BE2C (cell line): Measurements from ENCODE around the gene PSMA3.

Experiments used
- DNase-seq: peaks from one replicate; pipeline ENCODE4 v3.0.0-alpha.2; 2020
- H3K27me3 ChIP-seq: fragments of 250-450 bp; sonication (Bioruptor Pico); 2 replicates; pipeline ENCODE4 v1.5.1; 2020; ENCODE audit warnings: mild to moderate bottlenecking
- H3K36me3 ChIP-seq: fragments of 250-450 bp; sonication (Bioruptor Pico); 2 replicates; pipeline ENCODE4 v1.5.1; 2020; ENCODE audit warnings: mild to moderate bottlenecking
- H3K4me1 ChIP-seq: fragments of 250-450 bp; sonication (Bioruptor Pico); 2 replicates; pipeline ENCODE4 v1.5.1; 2020
- H3K4me3 ChIP-seq: 2 replicates; pipeline ENCODE4 v1.5.1; 2011; ENCODE audit warnings: low read depth, low read length
- H3K9me3 ChIP-seq: fragments of 250-450 bp; sonication (Bioruptor Pico); 2 replicates; pipeline ENCODE4 v1.5.1; 2020
- TF ChIP-seq, protein P1 (sequence below): IDR thresholded peaks from 2 replicates; pipeline ENCODE4 v1.5.1; 2012; ENCODE audit warnings: mild to moderate bottlenecking, low read depth, low read length

Gene PSMA3

DNA sequence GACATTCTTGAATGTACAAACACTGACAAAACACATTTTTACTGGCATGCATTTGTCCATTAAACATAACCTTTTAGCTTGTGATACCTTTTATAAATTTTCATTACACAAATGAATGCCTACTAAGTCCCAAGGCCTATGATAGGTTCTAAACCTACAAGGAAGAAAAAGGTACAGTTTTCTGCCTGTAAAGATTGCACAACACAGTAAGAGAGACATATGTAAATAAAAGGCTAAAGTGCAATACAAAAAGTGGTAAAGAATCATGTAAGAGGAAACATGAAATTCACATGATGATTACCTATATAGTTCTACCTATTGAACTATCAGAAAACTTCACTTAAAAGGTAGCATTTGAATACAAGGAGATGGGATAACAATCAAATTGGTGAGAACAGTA lies 39.1 kb downstream of the PSMA3 start:
- H3K9me3 ChIP-seq = no peaks in the 10 kb centered on the region
- DNase-seq = no peak
- peaks cover 64% of the 10 kb centered on the region for H3K36me3 ChIP-seq
- no peak overlapping the region for H3K4me3 ChIP-seq
- TF ChIP-seq, protein P1, sequence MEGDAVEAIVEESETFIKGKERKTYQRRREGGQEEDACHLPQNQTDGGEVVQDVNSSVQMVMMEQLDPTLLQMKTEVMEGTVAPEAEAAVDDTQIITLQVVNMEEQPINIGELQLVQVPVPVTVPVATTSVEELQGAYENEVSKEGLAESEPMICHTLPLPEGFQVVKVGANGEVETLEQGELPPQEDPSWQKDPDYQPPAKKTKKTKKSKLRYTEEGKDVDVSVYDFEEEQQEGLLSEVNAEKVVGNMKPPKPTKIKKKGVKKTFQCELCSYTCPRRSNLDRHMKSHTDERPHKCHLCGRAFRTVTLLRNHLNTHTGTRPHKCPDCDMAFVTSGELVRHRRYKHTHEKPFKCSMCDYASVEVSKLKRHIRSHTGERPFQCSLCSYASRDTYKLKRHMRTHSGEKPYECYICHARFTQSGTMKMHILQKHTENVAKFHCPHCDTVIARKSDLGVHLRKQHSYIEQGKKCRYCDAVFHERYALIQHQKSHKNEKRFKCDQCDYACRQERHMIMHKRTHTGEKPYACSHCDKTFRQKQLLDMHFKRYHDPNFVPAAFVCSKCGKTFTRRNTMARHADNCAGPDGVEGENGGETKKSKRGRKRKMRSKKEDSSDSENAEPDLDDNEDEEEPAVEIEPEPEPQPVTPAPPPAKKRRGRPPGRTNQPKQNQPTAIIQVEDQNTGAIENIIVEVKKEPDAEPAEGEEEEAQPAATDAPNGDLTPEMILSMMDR = no peak
- no peaks in the 10 kb centered on the region for H3K27me3 ChIP-seq
- peaks cover 8% of the 10 kb centered on the region for H3K4me1 ChIP-seq

DNA sequence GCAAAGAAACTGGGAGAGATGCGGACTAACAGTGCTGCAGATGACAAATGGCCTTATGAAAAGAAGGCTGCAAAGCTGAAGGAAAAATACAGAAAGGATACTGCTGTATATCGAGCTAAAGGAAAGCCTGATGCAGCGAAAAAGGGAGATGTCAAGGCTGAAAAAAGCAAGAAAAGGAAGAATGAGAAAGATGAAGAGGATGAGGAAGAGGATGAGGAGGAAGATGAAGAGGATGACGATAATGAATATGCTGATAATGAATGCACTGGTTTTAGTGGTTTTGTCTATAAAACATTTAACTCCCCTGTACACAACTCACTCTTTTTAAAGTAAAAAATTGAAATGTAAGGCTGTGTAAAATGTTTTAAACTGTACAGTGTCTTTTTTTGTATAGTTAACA lies 40.5 kb downstream of the PSMA3 start:
- TF ChIP-seq, protein P1 = no peak
- Histone ChIP-seq H3K4me3 (no peak overlapping the region), H3K27me3 (no peaks in the 10 kb centered on the region), H3K36me3 (peaks cover 69% of the 10 kb centered on the region), H3K4me1 (peaks cover 8% of the 10 kb centered on the region), H3K9me3 (no peaks in the 10 kb centered on the region)
- no peak for DNase-seq

DNA sequence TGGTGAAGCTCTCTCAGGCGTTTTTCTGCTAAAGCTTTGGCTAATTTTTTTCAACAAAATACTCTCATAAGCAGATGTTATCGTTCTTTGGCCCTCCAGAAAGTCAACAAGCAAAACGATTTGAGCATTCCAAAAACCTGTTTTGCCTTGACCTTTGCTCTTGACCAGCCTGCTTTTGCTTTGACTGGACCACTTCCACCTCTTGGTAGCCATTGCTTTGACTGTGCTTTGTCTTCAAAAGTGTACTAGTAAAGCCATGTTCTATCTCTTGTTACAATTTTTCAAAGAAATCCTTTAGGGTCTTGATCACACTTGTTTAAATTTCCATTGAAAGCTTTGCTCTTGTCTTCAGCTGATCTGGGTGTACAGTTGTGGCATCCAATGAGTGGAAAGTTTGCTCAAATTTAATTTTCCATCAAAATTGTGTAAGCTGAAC lies 43.0 kb downstream of the PSMA3 start:
- DNase-seq = no peak
- Histone ChIP-seq H3K36me3 (peaks cover 85% of the 10 kb centered on the region), H3K27me3 (no peaks in the 10 kb centered on the region), H3K9me3 (no peaks in the 10 kb centered on the region), H3K4me1 (no peaks in the 10 kb centered on the region), H3K4me3 (no peak overlapping the region)
- TF ChIP-seq, protein P1 = no peak

DNA sequence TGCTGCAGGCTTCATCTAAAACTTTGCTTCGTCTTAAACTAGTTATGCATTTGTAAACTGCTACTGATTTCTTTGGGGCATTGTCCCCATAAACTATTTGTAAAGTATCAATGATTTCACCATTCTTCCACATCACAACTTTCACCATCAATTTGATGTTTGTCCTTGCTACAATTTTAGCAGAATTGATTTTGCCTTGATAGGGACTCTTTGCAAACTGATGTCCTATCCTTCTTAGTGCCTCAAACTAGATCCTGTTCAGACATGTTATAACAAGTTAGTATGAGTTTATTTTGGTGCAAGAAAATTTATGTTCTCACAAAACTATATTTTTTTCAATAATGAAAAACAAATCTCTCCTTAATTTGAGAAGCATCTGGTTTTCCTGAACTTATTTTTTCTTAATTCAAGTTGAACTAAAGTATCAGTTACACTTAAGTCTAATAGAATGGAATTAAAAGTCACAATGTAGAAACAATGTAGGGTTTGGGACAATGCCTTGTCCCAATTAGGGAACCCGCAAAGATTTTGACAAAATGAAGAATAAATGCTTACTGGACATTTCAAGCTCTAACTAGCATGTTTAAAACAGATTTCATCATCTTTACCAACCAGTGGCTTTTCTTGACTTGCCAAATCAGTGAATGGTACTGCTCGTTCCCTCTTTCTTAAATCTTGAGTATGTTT lies 43.6 kb downstream of the PSMA3 start:
- no peaks in the 10 kb centered on the region for H3K27me3 ChIP-seq
- DNase-seq = no peak
- TF ChIP-seq, protein P1 = no peak
- peaks cover 88% of the 10 kb centered on the region for H3K36me3 ChIP-seq
- no peak overlapping the region for H3K4me3 ChIP-seq
- H3K4me1 ChIP-seq = no peaks in the 10 kb centered on the region
- no peaks in the 10 kb centered on the region for H3K9me3 ChIP-seq

DNA sequence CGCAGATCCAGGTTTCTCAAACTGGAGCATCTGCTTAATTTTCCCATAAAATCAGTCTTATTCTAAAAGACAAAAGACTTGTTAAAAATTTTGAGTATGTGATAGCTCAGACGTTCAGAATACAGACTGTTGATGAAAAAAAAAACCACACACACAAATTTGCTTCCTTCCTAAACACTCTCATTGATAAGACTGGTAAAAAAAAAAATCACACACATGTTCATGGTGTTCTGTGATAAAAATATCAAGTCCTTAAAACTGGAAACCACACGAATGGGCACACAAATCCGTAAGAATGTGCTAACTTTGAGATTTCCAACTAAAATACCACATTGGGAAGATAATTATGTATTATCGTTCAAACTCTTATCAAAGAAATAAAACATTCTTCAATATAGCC lies 47.0 kb downstream of the PSMA3 start:
- DNase-seq = no peak
- peaks cover 82% of the 10 kb centered on the region for H3K36me3 ChIP-seq
- H3K4me3 ChIP-seq = no peak overlapping the region
- TF ChIP-seq, protein P1 = no peak
- no peaks in the 10 kb centered on the region for H3K9me3 ChIP-seq
- no peaks in the 10 kb centered on the region for H3K27me3 ChIP-seq
- no peaks in the 10 kb centered on the region for H3K4me1 ChIP-seq

DNA sequence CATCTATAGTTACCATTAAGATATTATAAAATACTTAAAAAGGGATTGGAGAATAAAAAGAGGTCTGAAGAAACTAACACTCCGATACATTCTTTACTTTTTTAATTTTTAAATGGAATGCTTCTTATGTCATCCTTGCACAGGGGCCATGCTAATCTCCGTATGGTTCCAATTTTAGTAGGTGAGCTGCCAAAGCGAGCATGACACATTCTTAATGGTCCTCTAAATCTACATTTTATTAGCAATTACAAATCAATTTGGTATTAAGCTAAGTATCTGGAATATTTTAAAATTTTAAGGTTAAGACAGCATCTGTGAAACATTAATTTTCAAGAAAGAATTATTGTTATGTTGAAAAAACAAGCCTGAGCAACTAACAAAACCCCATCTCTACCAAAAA lies 47.5 kb downstream of the PSMA3 start:
- H3K4me3 ChIP-seq = no peak overlapping the region
- TF ChIP-seq, protein P1 = no peak
- no peaks in the 10 kb centered on the region for H3K4me1 ChIP-seq
- DNase-seq = no peak
- no peaks in the 10 kb centered on the region for H3K27me3 ChIP-seq
- H3K36me3 ChIP-seq = peaks cover 78% of the 10 kb centered on the region
- no peaks in the 10 kb centered on the region for H3K9me3 ChIP-seq
